SK-N-MC (cell line): Measurements from ENCODE around the gene HCN1.
"Not testable (repeated sequence)": the region's sequence is repeated elsewhere in the genome, so short reads cannot be mapped to it uniquely, and the experiment has no call there.

Experiments used
- DNase-seq: peaks from one replicate; pipeline ENCODE4 v3.0.0-alpha.2; 2011; ENCODE audit warnings: low read depth, low spot score
- H3K27ac ChIP-seq: fragments of 200-600 bp; sonication (generic); 2 replicates; pipeline ENCODE4 v1.5.1; 2016; ENCODE audit warnings: mixed run types
- H3K36me3 ChIP-seq: fragments of 200-600 bp; sonication (generic); 2 replicates; pipeline ENCODE4 v1.6.1; 2017; ENCODE audit warnings: antibody characterized with exemption, low read length, mixed read lengths; ENCODE audit not compliant: insufficient read depth
- H3K4me3 ChIP-seq: fragments of 200-600 bp; sonication (generic); 2 replicates; pipeline ENCODE4 v1.5.1; 2016
- H3K9ac ChIP-seq: fragments of 200-600 bp; sonication (generic); 2 replicates; pipeline ENCODE4 v1.8.0; 2017; ENCODE audit warnings: mixed run types, mixed read lengths; ENCODE audit not compliant: insufficient read length
- H3K9me3 ChIP-seq: fragments of 200-600 bp; sonication (generic); 2 replicates; pipeline ENCODE4 v1.6.1; 2017; ENCODE audit warnings: low read depth, mild to moderate bottlenecking, antibody characterized with exemption, low read length, moderate library complexity, mixed read lengths
- EZH2 ChIP-seq: fragments of 200-600 bp; sonication (generic); IDR thresholded peaks from one replicate; pipeline ENCODE4 v1.6.1; 2017; ENCODE audit warnings: antibody characterized with exemption
- FOXP2 ChIP-seq: optimal IDR thresholded peaks from 2 replicates; pipeline ENCODE3; 2011; ENCODE audit warnings: mild to moderate bottlenecking, moderate library complexity; ENCODE audit not compliant: insufficient read depth; ENCODE audit errors: extremely low read length, control extremely low read depth
- POLR2AphosphoS5 ChIP-seq: IDR thresholded peaks from 2 replicates; pipeline ENCODE4 v1.6.1; 2012; ENCODE audit warnings: mild to moderate bottlenecking, low read depth, low read length, borderline replicate concordance

HCN1 gene

DNA sequence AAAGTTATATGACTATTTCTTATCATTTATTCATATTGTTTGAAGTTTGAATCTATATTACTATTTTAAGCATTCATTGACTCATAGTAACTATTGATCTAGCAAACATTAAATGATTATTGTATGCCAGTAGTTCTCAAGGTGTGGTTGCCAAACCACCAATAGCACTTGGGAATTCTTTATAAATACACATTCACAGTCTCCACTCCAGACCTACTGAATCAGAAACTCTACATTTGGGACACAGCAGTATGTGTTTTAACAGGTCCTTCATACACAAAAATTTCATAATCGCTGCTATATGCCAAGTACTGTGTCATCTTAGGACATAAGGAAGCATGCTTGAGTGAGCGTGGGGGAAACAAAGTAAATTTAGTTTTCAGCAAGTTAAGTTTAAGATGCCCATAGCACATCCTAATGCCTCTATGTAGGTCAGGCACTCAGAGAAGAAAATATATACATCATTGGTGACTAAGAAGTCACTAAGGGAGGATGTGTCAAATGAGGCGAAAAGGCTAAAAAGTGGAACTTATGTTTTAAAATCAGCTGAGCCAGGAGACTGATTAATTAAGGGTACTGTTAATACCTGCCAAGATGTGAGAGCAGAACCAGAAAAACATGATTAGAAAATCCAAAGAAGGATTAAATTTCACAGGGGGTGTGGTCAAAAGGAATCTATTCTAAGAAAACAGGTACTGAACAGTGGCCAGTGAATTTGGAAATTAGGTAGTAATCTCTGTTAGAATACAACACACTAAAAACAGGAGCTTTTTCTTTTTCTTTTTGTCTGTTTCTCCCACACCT lies 340.8 kb downstream of the HCN1 start:
- TF ChIP-seq FOXP2 (no peak), POLR2AphosphoS5 (no peak), EZH2 (no peak)
- Histone ChIP-seq H3K9ac (no peak overlapping the region), H3K4me3 (no peak overlapping the region), H3K9me3 (no peaks in the 10 kb centered on the region), H3K36me3 (no peaks in the 10 kb centered on the region), H3K27ac (no peak overlapping the region)
- DNase-seq = no peak

DNA sequence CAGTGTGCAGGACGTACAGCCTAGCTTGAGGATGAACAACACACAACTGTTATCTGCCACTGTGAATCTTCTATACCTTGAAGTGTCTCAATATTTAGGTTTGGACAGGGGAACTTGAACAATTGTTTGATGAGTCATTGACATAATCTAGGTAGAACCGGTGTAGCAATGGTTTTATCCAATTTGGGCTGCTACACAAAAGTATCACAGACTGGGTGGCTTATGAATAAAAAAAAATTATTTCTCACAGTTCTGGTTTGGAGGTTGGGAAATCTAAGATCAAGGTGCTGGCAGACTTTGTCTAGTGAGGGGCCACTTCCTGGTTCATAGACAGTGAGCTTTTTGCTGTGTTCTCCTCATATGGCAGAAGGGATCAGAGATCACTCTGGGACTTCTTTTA lies 359.7 kb downstream of the HCN1 start:
- no peak for TF ChIP-seq EZH2
- no peak for TF ChIP-seq POLR2AphosphoS5
- no peak for TF ChIP-seq FOXP2
- Histone ChIP-seq H3K9ac (no peak overlapping the region), H3K36me3 (no peaks in the 10 kb centered on the region), H3K27ac (no peak overlapping the region), H3K4me3 (no peak overlapping the region), H3K9me3 (no peaks in the 10 kb centered on the region)
- DNase-seq = no peak

DNA sequence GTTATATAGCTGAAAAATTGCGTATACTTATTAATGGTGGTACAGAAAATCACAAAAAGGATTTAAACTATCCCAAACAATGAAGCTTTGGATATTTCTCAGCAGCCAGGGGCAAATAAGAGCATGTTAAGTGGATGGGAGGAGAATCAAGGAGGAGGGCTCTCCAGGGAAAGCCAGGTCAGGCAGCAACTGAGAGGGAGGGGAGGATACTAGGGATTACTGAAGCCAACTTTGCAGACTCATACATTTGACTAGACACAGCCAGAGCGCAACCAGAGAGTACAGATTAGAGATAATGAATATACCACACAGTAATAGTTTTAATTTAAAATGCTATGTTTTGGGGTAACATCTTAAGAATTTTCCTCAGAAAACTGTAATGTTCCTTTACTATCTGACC lies 360.2 kb downstream of the HCN1 start:
- Histone ChIP-seq H3K36me3 (no peaks in the 10 kb centered on the region), H3K9me3 (no peaks in the 10 kb centered on the region), H3K27ac (no peak overlapping the region), H3K9ac (no peak overlapping the region), H3K4me3 (no peak overlapping the region)
- TF ChIP-seq FOXP2 (no peak), EZH2 (no peak), POLR2AphosphoS5 (no peak)
- DNase-seq = no peak

DNA sequence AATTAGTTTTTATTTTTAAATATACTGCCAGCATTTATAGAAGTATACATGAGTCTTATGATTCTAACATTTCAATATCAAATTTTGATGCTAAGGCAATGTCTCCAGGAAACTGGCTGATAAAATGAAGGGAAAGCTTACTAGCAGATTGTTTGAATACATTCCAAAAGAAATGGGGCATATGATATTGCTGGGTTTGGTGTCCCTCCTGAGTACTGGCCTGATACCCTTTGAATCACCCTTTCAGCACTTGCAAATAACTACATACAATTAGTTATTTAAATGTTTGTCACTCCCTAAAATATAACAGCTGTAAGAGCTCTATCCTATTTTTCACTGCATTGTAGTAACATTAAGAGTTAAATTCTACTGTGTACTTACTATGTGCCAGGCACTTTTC lies 360.8 kb downstream of the HCN1 start:
- H3K27ac ChIP-seq = no peak overlapping the region
- H3K36me3 ChIP-seq = no peaks in the 10 kb centered on the region
- H3K9me3 ChIP-seq = no peaks in the 10 kb centered on the region
- no peak for DNase-seq
- H3K4me3 ChIP-seq = no peak overlapping the region
- TF ChIP-seq FOXP2 = no peak
- no peak for TF ChIP-seq POLR2AphosphoS5
- TF ChIP-seq EZH2 = no peak
- no peak overlapping the region for H3K9ac ChIP-seq

DNA sequence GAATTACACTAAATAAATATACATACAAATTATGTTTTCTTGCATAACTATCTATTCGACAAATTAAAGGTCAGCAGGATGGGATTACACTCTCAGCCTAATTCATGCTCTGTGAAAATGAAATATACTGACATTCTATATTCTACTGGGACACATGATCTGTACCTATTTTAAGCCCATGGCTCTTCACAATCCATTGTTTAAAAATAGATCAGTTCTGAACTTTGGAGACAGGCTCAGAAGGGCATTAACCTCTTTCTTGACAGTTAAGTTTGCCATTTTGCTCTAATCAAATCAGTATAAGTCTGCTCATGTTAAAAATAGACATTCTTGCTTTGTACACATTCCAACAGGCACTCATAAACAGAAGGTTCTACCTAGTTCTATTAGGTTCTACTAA lies 361.2 kb downstream of the HCN1 start:
- Histone ChIP-seq H3K9me3 (no peaks in the 10 kb centered on the region), H3K4me3 (no peak overlapping the region), H3K9ac (no peak overlapping the region), H3K36me3 (no peaks in the 10 kb centered on the region), H3K27ac (no peak overlapping the region)
- TF ChIP-seq FOXP2 (no peak), POLR2AphosphoS5 (no peak), EZH2 (no peak)
- no peak for DNase-seq

DNA sequence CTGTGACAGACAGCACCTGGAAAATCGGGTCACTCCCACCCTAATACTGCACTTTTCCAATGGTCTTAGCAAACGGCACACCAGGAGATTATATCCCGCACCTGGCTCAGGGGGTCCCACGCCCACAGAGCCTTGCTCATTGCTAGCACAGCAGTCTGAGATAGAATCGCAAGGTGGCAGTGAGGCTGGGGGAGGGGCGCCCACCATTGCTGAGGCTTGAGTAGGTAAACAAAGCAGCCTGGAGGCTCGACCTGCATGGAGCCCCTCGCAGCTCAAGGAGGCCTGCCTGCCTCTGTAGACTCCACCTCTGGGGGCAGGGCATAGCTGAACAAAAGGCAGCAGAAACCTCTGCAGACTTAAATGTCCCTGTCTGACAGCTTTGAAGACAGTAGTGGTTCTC lies 383.6 kb downstream of the HCN1 start:
- H3K9ac ChIP-seq, H3K36me3 ChIP-seq, H3K27ac ChIP-seq, H3K9me3 ChIP-seq, H3K4me3 ChIP-seq, DNase-seq: not testable (repeated sequence)

DNA sequence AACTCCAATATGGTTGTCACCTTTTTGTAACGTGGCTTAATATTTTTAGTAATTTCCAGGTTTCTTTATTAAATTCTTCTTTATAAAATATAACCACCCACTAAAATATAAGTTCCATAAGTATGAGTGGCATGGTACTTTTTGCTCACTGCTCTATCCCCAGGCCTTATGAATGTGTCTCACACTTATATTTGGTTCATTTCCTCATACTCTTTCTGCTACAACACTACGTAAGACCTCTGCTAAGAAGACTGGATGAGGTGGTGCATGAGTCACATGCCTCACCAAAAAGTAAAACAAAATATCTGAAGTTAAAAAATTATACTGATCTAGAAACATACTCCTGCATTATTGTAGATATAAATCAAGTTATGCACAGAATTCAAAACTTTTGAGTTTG lies 400.9 kb downstream of the HCN1 start:
- Histone ChIP-seq H3K9me3 (no peaks in the 10 kb centered on the region), H3K36me3 (no peaks in the 10 kb centered on the region), H3K4me3 (no peak overlapping the region), H3K27ac (no peak overlapping the region), H3K9ac (no peak overlapping the region)
- DNase-seq = no peak
- TF ChIP-seq FOXP2 = no peak
- no peak for TF ChIP-seq EZH2
- TF ChIP-seq POLR2AphosphoS5 = no peak

DNA sequence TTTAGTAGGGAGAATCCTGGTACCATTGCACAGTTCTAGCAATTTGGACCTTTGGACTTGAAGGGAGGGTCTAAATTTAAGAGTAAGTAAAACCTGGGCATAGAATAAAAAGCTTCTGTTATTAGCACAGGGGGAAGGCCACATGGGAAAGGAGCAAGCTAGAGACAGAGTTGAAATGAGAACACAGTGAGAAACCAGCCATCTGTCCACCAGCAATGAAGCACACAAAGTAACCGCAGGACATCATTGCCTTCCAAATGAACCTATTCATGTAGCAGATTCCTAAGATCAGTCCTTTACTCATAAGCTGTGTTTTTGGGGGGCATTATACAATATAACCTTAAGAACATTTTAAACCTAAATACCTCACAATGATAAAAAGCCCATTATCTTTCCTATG lies 407.4 kb downstream of the HCN1 start:
- H3K27ac ChIP-seq = no peak overlapping the region
- no peak for DNase-seq
- no peaks in the 10 kb centered on the region for H3K36me3 ChIP-seq
- no peak overlapping the region for H3K4me3 ChIP-seq
- no peak overlapping the region for H3K9ac ChIP-seq
- H3K9me3 ChIP-seq = no peaks in the 10 kb centered on the region
- no peak for TF ChIP-seq EZH2
- no peak for TF ChIP-seq POLR2AphosphoS5
- no peak for TF ChIP-seq FOXP2

DNA sequence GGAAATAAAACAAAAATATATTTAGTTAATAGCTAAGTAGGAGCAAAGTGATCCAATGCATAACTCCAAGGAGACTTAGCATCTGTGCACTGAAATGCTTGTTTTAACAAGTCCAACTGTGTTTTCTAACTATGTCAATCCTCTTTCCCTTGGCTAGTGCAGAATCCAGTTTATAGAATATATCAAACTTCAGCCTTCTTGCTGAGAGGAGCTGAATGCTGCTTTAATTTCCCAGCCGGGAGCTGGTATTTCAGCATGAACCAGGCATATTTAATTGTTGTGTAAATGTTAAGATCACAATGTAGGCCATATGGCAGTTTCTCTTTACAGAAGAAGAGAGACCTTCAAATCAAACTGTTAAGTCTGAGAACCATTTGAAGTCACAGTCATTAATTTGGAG lies 411.7 kb downstream of the HCN1 start:
- H3K36me3 ChIP-seq = no peaks in the 10 kb centered on the region

More for the DNA sequence above, 411.7 kb downstream of the HCN1 start:
- H3K27ac ChIP-seq = no peak overlapping the region
- no peak for DNase-seq
- no peak overlapping the region for H3K4me3 ChIP-seq
- no peak overlapping the region for H3K9ac ChIP-seq
- H3K9me3 ChIP-seq = no peaks in the 10 kb centered on the region
- no peak for TF ChIP-seq FOXP2
- no peak for TF ChIP-seq EZH2
- no peak for TF ChIP-seq POLR2AphosphoS5
